GM20431 (cell line): ENCODE results near the gene ZNF180.
"Not testable (repeated sequence)": the region's sequence is repeated elsewhere in the genome, so short reads cannot be mapped to it uniquely, and the experiment has no call there.

ENCODE experiments used
- in situ Hi-C: fragments of 300-500 bp; cut with MseI, MboI; formaldehyde crosslinking; loops from one replicate; pipeline ENCODE4 v1.15.0; 2020; ENCODE audit warnings: low sequenced_read_pairs; ENCODE audit not compliant: unreplicated experiment

ZNF180 gene

DNA sequence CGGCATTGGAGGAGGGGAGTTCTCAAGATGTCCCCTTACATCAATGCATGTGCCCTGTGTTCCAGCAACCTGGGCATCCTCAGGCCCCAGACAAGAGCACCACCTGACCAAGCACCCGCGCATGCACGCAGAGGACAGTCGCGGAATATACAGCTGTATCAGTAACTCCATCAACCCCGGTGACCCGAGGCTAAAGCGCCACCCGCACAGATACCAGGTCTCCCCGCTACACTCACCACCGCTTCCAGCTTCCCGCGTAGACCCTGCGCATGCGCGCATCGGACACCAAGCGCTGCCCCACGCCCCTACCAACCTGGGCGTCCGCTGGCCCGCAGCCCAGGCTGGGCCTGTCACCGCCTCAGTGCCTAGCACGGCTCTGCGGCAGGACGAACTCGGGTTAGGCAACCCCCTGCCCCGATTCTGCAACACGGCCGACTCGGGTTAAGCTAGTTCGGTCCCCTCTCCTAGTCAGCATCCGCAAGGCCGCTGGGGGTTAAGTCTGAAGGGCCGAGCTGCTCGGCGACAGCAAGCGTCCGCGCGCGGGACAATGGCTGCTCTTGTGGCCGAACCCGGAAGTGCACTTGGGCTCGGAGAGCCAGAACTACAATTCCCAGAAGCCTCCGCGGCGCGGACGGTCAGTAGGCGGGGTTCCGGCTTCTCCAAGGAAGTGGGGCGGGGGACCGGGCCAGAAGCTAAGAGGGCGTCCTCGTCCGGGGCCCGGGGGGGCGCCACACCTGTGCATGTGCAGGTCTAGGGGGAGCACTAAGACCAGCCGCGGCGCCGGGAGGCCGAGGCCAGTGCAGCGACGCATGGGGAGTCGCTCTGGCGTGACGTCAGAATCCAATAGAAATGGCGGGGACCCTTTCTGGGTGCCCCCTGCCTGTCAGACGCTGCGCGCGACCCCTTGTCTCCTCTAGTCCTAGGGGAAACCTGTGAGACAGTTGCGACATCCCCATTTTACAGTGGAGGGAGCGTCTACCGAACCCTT is at the start of gene ZNF180:
Gene ZNF180, minus strand, starts transcription at position 561 of the 988 bp plus-strand sequence. CDS start 3,188 bp downstream, outside the sequence.
- in situ Hi-C loops, result no loop called here

DNA sequence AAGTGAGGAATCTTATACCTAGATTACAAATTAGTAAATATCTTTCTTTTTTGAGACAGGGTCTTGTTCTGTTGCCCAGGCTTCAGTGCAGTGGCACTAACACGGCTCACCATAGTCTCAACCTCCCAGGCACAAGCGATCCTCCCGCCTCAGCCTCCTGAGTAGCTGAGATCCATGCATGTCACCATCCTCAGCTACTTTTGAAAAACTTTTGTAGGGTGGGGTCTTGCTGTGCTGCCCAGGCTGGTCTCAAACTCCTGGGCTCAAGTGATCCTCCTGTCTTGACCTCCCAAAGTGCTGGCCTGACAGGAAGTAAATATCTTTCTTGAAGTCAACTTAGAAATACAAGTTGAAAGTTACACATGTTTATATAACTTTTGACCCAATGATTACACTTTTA is 49.2 kb upstream of the ZNF180 start:
- in situ Hi-C loops, result no loop called here

DNA sequence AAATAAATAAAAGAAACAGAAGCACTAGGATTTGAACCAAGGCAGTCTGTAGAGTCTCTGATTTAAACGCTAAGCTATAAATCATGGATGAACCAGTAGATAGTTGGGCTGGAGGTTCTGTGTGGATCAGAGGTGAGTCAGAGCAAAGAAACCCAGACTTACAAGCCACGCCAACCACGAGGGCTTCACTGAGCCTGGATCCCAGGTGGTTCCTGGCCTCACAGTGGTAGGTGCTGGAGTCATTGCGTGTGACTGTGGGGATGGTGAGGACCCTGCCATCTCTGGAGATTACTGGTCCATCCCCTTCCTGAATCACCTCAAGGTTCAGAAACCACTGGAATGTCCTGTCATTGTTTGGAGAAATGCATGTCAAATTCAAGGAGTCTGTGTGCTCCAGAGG is 48.4 kb upstream of the ZNF180 start:
- in situ Hi-C loops, result no loop called here

DNA sequence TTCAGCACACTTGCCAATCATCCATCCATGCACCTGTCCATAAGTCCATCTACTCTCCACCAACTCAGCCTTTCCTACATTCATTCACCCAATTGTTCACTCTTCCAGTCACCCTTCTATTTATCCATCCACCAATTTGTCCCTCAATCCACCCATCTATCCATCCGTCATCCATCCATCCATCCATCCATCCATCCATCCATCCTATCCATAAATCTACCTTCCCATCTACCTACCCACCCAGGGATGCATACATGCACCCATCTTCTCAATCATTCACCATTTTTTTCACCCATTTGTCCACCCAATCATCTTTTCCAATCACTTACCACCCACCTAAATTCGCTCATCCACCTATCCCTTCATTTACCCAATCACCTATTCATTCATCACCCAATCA is 43.7 kb upstream of the ZNF180 start:
- in situ Hi-C loops, result no loop called here

DNA sequence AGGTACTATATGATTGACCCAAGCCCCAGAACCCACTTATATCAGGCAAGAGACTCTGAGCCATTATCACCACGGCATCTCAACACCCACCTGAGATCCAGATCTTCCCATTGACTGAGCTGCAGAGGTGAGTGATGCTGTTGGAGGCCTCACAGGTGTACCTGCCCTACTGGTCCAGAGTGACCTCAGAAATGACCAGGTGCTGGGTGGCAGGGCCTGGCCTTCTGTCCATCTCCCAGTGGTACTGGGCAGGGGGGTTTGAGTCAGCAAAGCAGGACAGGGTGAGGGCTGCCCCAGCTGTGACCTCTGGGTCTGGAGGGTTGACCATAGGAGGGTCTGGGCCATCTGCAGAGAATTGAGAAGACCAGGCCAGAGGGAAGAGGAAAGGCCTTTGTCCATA is 42.3 kb upstream of the ZNF180 start:
- in situ Hi-C loops, result no loop called here

DNA sequence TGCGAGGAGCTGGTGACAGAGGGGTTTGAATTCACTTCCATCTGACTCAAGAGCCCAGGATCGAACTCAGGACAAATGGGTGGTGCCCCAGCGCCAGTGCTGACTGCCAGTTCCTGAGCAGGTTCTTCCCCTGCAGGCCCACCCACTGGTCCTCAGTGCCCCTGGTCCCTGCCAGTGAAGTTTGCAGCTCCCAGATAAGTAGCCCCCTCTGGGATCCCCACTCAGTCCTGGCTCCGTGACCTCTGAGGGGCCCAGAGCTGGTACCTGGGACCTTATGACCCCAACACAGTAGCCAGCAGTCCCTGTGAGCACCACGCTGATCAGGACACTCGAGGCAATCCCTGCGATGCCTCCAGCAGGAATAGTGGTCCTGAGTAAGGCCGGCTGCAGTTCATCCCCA is 40.4 kb upstream of the ZNF180 start:
- in situ Hi-C loops, result no loop called here

DNA sequence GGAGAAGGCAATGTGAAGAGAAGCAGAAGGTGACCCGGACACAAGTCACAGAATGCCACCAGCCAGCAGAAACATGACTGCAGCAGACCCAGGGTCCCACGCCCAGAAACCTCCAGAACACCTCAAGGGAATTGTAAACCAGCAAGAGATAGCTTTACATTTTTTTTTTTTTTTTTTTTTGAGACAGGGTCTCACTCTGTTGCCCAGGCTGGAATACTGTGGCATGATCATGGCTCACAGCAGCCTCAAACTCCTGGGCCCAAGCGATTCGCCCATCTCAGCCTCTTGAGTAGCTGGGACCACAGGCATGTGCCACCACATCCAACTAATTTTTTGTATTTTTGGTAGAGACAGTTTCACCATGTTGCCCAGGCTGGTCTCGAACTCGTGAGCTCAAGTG is 39.7 kb upstream of the ZNF180 start:
- in situ Hi-C loops, result no loop called here

DNA sequence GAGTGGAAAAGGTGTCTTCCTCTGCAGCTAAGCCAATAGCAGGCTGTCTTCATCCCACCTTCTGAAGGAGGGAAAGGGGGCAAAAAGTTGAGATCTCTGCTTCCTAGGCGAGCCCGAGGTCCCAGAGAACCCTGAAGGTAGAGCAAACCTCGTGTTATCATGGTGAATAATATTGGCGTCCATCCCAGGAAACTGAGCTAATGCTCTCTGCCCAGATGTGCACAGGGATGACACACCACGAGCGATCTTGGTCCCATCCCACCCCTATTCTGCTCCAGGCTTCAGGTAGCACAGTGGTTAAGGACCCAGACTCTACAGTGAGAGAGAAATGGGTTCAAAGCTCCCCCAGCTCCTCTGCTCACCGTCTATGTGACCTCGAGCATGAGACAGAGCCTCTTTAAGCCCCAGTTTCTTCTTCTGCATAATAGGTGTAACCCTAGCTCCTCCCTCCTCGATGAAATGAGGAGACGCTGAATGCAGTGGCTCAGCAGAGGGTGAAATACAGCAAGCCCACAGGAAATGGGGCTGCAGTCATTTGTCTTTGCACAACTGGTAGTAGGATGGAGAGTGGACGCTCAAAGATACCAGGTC is 39.0 kb upstream of the ZNF180 start:
- in situ Hi-C loops, result no loop called here

DNA sequence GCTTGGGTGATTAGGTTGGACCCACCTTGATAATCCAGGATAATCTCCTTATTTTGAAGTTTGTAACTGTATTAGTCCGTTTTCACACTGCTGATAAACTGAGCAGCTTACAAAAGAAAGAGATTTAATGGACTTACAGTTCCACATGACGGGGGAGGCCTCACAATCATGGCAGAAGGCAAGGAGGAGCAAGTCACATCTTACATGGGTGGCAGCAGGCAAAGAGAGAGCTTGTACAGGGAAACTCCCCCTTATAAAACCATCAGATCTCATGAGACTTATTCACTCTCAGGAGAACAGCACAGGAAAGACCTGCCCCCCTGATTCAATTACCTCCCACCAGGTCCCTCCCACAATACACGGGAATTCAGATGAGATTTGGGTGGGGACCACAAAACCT is 35.0 kb upstream of the ZNF180 start:
- in situ Hi-C loops, result not testable (repeated sequence)

DNA sequence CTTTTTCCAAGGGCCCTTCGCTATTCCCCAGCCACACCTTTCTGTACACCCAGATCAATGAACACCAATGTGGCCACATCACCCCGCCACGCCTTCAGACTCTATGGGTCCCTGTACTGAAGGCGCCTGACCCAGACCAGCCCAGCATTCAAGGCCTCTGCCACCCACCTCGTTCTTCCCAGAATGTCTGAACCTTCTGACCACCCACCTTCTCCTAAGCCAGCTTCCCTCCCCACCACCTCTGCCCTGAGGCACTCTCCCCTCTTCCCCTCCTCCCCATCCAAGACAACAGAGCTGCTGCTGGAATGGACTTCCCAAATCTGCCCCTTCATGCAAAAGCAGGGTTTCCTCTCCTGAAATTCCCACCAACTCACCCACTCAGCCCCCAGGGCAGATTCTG is 32.5 kb upstream of the ZNF180 start:
- in situ Hi-C loops, result no loop called here

DNA sequence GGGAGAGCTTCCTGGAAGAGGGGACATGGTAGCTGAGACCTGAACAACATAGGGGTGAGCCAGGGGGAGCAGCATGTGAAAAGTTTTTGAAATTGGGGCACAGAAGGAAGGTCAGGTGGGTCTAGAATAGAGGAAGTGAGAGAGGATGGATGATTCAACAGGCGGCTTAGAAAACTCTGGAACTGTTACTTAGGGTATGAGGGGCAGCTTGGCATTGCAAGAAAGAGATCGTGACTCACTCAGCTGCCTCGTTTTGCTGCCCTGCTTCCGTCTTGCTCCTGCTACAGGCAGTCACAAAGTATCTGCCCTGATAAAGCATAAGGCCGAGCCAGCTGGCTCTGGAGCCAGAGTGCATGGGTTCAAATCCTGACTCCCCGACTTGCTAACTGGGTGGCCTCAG is 30.5 kb upstream of the ZNF180 start:
- in situ Hi-C loops, result no loop called here

DNA sequence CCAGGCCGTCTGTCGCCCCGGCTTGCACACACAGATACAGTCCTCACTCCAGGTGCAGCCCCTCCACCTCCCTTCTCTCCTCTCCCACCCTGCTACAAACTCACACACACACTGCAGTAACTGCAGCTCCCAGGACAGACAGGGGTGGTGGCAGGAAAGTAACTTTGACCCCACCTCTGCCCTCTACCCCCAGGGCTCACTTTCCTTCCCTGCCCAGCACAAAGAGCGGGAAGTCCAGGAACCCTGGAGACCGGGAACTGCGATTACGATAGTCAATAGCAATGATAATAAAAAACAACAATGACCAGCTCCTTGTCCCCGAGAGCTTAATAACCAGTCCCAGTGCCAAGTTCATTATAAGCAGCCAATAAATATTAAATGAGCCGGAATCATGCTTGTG is 29.2 kb upstream of the ZNF180 start, which contains the start of gene CEACAM20:
Gene CEACAM20, minus strand, starts transcription at position 140 of the 400 bp plus-strand sequence. CDS start 166 bp downstream, outside the sequence.
- in situ Hi-C loops, result no loop called here

DNA sequence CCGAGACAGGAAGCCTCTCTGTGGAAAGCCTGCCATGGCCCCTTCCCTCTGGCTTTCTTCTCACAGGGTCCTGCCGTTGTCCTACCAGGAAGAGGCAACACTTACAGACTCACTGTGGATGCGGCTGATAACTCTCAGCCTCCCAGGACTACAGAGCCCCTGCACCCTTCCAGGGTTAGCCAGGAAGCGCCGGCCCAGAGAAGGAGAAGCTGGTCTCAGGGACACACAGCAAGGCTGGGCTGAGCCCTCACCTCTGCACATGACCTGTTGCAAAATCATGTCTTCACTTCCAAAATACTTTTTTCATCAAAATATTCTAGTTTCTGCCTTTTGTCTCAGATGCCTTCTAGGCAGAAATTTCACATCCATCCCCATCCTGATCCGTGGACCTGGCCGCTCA is 27.2 kb upstream of the ZNF180 start:
- in situ Hi-C loops, result no loop called here

DNA sequence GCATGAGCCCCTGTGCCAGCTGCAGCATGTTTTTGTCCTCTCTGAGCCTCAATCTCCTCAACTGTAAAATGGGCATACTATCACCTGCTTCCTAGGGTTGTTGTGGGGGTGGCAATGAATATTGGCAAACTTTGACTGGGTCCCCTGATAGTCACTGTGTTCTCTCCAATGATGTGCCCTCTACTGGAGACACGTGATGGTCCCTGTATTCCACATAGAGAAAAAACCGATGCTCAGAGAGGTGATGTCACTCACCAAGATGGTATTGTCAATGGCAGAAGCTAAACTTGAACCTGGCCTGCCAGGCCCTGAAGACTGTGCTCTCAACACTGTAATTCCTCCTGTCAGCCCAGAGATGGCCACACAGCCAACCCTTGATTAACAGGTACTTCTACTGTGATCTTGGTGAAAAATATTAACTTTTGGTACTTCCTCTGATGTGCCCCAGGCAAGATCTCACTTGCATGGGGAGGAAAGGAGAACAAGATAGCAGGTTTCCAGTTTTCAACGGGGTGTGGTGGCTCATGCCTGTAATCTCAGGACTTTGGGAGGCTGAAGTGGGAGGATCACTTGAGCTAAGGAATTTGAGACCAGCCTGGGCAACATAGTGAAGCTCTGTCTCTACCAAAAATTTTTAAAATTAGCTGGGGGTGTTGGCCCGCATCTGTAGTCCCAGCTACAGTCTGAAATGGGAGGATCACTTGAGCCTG is 25.6 kb upstream of the ZNF180 start:
- in situ Hi-C loops, result no loop called here

DNA sequence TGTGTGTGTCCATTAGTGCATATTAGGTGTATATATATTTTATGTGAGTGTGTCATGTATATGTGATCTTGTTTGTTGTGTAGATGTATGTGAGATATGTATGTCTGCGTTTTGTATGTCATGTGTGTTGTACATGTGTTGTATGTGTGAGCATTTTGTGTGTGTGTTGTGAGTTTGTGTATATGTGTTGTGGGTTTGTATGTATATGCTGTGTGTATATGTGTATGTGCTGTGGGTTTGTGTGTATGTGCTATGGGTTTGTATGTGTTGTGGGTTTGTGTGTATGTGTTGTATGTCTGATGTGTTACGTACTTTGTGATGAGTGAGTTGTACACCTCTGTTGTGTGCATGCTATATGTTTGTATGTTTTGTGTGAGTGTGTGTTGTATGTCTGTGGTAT is 21.0 kb upstream of the ZNF180 start:
- in situ Hi-C loops, result no loop called here

DNA sequence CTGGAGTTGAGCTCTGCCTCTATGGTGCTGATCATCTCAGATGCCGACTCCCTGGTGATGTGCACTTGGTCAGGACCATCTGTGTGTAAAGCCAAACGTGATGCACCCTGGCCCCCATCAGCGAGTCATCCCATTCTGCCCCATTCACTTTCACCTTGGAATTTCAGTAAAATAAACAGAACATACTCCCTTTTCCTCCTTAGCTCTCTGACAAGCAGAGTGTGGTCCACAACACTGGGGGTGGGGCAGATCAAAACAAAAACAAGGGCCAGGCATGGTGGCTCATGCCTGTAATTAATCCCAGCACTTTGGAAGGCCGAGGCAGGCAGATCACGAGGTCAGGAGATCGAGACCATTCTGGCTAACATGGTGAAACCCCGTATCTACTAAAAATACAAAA is 16.8 kb upstream of the ZNF180 start:
- in situ Hi-C loops, result no loop called here

DNA sequence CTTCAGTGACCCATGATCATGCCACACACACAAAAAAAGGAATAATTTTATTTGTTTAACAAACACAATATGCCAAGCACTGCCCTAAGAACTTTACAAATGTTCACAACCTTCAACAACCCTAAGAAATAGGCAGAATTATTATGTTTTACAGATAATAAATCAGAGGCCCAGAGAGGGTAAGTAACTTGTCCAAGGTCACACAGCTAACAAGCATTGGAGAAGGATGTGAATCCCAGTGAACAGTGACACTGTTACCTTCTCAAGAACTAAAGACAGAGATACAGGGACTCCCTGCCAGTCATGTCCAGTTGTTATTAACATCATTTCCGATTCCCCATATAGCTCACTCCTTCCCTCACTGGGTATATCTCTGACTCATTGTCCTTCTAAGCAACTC is 15.6 kb upstream of the ZNF180 start:
- in situ Hi-C loops, result no loop called here

DNA sequence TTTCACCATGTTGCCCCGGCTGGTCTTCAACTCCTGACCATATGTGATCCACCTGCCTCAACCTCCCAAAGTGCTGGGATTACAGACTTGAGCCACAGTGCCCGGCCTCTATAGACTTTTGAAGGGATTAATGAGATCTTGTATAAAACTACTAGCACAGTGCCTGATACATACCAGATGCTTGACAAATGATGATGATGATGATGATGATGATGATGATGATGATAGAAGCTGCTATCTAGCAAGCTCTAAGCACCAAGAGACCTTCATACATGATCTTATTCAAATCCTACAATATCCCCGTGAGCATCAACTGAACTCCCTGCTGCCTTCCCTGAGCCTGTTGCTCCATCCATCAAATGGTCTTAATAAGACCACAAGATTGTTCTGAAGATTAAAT is 14.7 kb upstream of the ZNF180 start:
- in situ Hi-C loops, result no loop called here

DNA sequence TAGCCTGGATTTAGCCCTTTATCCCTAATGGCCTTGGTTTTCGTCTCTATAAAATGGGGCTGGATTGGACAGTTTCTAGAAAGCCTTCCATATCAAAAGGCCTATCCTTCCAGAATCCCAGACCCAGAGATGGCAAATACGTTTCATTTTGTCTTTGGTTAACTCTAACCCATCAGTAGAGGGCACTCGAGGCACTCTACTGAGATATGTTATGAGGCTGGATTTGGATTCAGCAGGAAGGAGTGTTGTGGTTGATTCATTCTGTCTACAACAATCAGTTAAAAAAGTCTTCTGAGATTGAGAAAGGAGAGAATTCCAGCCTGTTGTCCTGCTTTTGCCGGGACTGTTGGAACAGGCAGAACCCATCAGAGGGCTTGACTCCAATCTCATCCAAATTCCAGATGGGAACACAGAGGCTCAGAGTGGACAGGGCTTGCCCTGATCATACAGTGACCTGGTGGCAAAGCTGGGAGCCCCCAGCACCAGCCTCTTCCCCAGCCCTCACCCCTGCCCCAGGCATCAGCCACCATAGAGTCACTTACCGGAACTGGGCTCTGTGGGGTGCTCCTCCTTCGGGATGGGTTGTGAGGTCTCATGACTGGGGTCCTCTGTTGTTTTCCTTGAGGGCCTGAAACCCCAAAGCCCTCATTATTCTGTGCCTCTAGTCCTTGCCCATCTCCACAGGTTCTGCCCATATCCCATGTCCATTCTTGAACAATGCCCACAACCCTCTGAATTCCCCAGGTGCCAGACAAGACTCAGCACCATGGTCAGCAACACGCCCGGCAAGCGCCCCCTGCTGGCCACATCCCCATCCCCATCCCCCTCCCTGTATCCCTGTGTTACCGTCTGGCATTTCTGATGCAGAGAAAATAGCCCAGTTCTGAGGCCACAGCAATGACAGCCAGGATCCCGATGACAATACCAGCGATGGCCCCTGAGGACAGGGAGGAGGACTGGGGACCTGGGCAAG is 12.3 kb upstream of the ZNF180 start:
- in situ Hi-C loops, result no loop called here

DNA sequence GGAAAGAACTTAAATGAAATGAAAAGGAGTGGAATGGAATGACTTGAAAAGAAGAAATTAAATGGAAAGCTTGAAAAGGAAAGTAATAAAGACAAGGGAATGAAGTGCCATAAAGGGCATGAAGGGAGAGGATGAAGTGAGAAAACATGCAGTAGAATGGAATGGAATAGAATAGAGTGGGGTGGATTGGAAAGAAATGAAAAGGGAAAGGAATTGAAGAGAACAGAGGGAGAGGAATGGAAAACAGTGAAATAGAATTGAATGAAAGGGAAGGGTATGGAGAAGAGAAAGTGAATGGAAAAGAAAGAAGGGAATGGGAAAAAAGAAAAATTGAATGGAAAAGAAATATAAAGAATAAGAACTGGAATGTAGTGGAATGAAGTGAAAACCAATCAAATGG is 9.2 kb upstream of the ZNF180 start:
- in situ Hi-C loops, result no loop called here
